Activated effector memory CD4-positive, alpha-beta T cell treated with anti-CD3 and anti-CD28 coated beads, Interleukin-2, amount 50 U/mL, for 16 hours (primary cell): ENCODE data around the gene FTO.

Source experiments
- DNase-seq: peaks from one replicate; pipeline ENCODE4 v3.0.0-alpha.2; 2020

The FTO gene

GRCh38 chr16:53756275-53756996 lies 52.5 kb downstream of the FTO start:
- DNase-seq = no peak

- no peak for DNase-seq
Observed at GRCh38 chr16:53757971-53758609, 54.1 kb downstream of the FTO start.

GRCh38 chr16:53761962-53762703 lies 58.2 kb downstream of the FTO start:
- DNase-seq = no peak

- DNase-seq = no peak
Observed at GRCh38 chr16:53766304-53767016, 62.5 kb downstream of the FTO start.

GRCh38 chr16:53768167-53768566 lies 64.2 kb downstream of the FTO start:
- no peak for DNase-seq

GRCh38 chr16:53768593-53768992 lies 64.6 kb downstream of the FTO start:
- DNase-seq = no peak

GRCh38 chr16:53769185-53769584 lies 65.2 kb downstream of the FTO start:
- no peak for DNase-seq

- DNase-seq = no peak
Observed at GRCh38 chr16:53769787-53770186, 65.8 kb downstream of the FTO start.

GRCh38 chr16:53770641-53771040 lies 66.7 kb downstream of the FTO start:
- DNase-seq = no peak

GRCh38 chr16:53771655-53772497 lies 67.9 kb downstream of the FTO start:
- no peak for DNase-seq

- no peak for DNase-seq
Observed at GRCh38 chr16:53773150-53773846, 69.3 kb downstream of the FTO start.

GRCh38 chr16:53773881-53774280 lies 69.9 kb downstream of the FTO start:
- DNase-seq = no peak

- no peak for DNase-seq
Observed at GRCh38 chr16:53775106-53775820, 71.3 kb downstream of the FTO start.

- DNase-seq = no peak
Observed at GRCh38 chr16:53775821-53776431, 72.0 kb downstream of the FTO start.

GRCh38 chr16:53779186-53779585 lies 75.2 kb downstream of the FTO start:
- no peak for DNase-seq

- DNase-seq = no peak
Observed at GRCh38 chr16:53780051-53780450, 76.1 kb downstream of the FTO start.

- DNase-seq = no peak
Observed at GRCh38 chr16:53781023-53781605, 77.2 kb downstream of the FTO start.

- no peak for DNase-seq
Observed at GRCh38 chr16:53782148-53782547, 78.2 kb downstream of the FTO start.

GRCh38 chr16:53784291-53784690 lies 80.3 kb downstream of the FTO start:
- DNase-seq = no peak

- no peak for DNase-seq
Observed at GRCh38 chr16:53785044-53785443, 81.1 kb downstream of the FTO start.
